ENCODE measurements around the gene ZNF609.

DNA sequence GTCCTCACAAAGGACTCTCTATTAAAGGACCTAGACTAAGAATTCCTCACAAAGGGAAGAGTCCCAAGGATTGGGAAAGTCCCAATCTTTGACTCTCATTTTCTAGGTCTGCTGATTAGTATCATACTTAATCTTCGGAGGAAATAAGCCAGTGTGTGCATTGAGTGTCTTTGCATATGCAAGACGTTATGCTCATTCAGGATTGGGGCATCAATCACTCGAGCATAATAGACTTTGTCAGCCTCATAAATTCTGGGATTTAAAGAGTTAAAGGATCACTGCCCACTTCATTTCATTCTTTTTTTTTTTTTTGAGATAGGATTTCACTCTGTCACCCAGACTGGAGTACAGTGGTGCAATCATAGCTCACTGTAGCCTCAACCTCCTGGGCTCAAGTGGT, 160.7 kb downstream of the ZNF609 start:
- TF ChIP-seq, protein P1, sequence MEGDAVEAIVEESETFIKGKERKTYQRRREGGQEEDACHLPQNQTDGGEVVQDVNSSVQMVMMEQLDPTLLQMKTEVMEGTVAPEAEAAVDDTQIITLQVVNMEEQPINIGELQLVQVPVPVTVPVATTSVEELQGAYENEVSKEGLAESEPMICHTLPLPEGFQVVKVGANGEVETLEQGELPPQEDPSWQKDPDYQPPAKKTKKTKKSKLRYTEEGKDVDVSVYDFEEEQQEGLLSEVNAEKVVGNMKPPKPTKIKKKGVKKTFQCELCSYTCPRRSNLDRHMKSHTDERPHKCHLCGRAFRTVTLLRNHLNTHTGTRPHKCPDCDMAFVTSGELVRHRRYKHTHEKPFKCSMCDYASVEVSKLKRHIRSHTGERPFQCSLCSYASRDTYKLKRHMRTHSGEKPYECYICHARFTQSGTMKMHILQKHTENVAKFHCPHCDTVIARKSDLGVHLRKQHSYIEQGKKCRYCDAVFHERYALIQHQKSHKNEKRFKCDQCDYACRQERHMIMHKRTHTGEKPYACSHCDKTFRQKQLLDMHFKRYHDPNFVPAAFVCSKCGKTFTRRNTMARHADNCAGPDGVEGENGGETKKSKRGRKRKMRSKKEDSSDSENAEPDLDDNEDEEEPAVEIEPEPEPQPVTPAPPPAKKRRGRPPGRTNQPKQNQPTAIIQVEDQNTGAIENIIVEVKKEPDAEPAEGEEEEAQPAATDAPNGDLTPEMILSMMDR (IDR thresholded peaks at IDR 0.05; ENCODE audit: low read depth, low read length), result no peak
- TF ChIP-seq EZH2phosphoT487 (IDR thresholded peaks at IDR 0.05; ENCODE audit: low read depth), result no peak
